Esophagus squamous epithelium (tissue), 4 donors: ENCODE measurements around the gene SMOC1.

Experiments
- POLR2A ChIP-seq, 4 donors: fragments of 450-650 bp; IDR thresholded peaks; one replicate each; pipeline ENCODE4 v1.6.1; 2017; ENCODE audit warnings: antibody characterized with exemption in 4 of 4, mild to moderate bottlenecking in 4 of 4, moderate library complexity in 3 of 4
- TF ChIP-seq, protein P1 (sequence below), 6 experiments: fragments of 450-650 bp in 4 of 6; fragments of 200-600 bp in 2 of 6; sonication (generic) in 2 of 6; IDR thresholded peaks; one replicate each; pipeline ENCODE4 v1.5.1; 2016 to 2019; ENCODE audit warnings: antibody characterized with exemption in 6 of 6, mild to moderate bottlenecking in 4 of 6, moderate library complexity in 4 of 6

DNA sequence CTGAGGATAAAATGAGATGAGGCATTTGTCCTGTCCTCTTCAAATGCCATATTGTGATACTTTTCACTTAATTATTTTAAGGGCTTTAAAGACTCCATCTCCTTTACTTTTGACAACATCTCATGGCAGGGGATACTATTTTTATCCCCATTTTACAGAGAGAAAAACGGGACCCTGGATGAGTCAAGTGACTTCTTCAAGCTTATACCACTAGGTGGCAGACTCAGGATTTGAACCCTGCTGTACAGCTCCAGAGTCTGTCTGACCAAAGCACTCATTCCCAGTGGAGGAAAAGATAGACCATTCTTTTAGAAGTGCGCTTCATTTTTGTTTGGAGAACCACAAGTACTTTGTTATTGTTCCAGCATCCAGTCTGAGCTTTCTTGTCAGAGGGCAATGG lies 1.7 kb upstream of the SMOC1 start:
- TF ChIP-seq POLR2A (IDR thresholded peaks at IDR 0.05) = no peak
- TF ChIP-seq, protein P1, sequence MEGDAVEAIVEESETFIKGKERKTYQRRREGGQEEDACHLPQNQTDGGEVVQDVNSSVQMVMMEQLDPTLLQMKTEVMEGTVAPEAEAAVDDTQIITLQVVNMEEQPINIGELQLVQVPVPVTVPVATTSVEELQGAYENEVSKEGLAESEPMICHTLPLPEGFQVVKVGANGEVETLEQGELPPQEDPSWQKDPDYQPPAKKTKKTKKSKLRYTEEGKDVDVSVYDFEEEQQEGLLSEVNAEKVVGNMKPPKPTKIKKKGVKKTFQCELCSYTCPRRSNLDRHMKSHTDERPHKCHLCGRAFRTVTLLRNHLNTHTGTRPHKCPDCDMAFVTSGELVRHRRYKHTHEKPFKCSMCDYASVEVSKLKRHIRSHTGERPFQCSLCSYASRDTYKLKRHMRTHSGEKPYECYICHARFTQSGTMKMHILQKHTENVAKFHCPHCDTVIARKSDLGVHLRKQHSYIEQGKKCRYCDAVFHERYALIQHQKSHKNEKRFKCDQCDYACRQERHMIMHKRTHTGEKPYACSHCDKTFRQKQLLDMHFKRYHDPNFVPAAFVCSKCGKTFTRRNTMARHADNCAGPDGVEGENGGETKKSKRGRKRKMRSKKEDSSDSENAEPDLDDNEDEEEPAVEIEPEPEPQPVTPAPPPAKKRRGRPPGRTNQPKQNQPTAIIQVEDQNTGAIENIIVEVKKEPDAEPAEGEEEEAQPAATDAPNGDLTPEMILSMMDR (IDR thresholded peaks at IDR 0.05) = peak in 2 of 6 experiments; percentile 11 to 38
